Suprapubic skin (tissue), 3 donors: ENCODE measurements around the gene NFATC3.

Experiments
- POLR2AphosphoS5 ChIP-seq, 3 donors: sonication (generic); formaldehyde crosslinking; IDR thresholded peaks; one replicate each; pipeline ENCODE4 v1.6.1; 2017; ENCODE audit warnings: antibody characterized with exemption in 3 of 3
- TF ChIP-seq, protein P1 (sequence below), 2 donors: fragments of 200-600 bp in 1 of 2; fragments of 450-650 bp in 1 of 2; sonication (generic) in 1 of 2; IDR thresholded peaks; one replicate each; pipeline ENCODE4 v1.5.1; 2016 to 2019; ENCODE audit warnings: antibody characterized with exemption in 2 of 2, mild to moderate bottlenecking in 1 of 2, moderate library complexity in 1 of 2

DNA sequence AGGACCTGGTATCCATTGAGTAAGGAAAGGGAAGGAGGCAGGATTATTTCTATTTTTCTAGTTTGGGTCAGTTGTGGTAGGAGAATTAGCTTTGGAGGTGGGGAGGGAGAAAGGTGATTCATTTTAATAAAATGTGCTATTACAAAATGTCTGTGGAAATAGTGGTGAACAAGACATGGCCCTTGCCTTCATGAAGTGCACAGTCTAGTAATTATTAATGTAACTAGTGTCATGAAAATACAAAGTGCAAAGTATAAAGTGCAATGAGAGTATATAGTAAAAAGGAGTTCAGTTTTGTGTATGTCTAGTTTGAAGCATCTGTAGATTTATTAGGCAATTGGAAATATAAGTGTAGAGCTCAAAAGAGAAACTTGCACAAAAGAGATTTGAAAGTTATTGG is 11.9 kb downstream of the NFATC3 start:
- TF ChIP-seq, protein P1, sequence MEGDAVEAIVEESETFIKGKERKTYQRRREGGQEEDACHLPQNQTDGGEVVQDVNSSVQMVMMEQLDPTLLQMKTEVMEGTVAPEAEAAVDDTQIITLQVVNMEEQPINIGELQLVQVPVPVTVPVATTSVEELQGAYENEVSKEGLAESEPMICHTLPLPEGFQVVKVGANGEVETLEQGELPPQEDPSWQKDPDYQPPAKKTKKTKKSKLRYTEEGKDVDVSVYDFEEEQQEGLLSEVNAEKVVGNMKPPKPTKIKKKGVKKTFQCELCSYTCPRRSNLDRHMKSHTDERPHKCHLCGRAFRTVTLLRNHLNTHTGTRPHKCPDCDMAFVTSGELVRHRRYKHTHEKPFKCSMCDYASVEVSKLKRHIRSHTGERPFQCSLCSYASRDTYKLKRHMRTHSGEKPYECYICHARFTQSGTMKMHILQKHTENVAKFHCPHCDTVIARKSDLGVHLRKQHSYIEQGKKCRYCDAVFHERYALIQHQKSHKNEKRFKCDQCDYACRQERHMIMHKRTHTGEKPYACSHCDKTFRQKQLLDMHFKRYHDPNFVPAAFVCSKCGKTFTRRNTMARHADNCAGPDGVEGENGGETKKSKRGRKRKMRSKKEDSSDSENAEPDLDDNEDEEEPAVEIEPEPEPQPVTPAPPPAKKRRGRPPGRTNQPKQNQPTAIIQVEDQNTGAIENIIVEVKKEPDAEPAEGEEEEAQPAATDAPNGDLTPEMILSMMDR (IDR thresholded peaks at IDR 0.05): no peak
- no peak for TF ChIP-seq POLR2AphosphoS5 (IDR thresholded peaks at IDR 0.05)
